H1 (cell line): ENCODE measurements around the gene ORMDL3. TPM values are rescaled to one million over a fixed set of nuclear protein-coding genes. Genes with fewer than 3 reads are reported as not detected.
A peak's percentile ranks its signal among the peaks of the same experiment; 100 is the strongest.

ENCODE experiments used
- CTCF ChIA-PET: fragments of 300-600 bp; sonication (Branson Sonifier 250); formaldehyde crosslinking; loops from one replicate; lab custom pipeline; 2021; ENCODE audit not compliant: partially characterized antibody; lab: Charles Lee
- POLR2A ChIA-PET: fragments of 300-600 bp; sonication (Branson Sonifier 250); formaldehyde crosslinking; loops from one replicate; lab custom pipeline; 2021; ENCODE audit warnings: inconsistent platforms; ENCODE audit not compliant: partially characterized antibody; lab: Charles Lee
- DNase-seq, 2 experiments: peaks; one replicate each; pipeline versions ENCODE4 v3.0.0 to v3.0.0-alpha.2; 2010 to 2022; ENCODE audit warnings: low spot score in 2 of 2, low read depth in 1 of 2, mixed read lengths in 1 of 2
- FAIRE-seq: peaks from 2 replicates; lab custom pipeline; 2011; peaks lifted over from hg19 to GRCh38; lab: Jason Lieb, UNC
- H2AFZ ChIP-seq: 2 replicates; pipeline ENCODE4 v1.8.1; 2012; ENCODE audit warnings: low read length, inconsistent platforms
- H2AK5ac ChIP-seq: 2 replicates; pipeline ENCODE4 v1.6.1; 2013; ENCODE audit warnings: low read depth, low read length
- H2BK120ac ChIP-seq: replicated peaks from 2 replicates; pipeline ENCODE3; 2013; ENCODE audit warnings: low read depth, low read length, inconsistent platforms
- H2BK12ac ChIP-seq: 2 replicates; pipeline ENCODE4 v1.6.1; 2013; ENCODE audit warnings: low read depth, low read length
- H2BK15ac ChIP-seq: 2 replicates; pipeline ENCODE4 v1.6.1; 2013; ENCODE audit warnings: low read length
- H2BK20ac ChIP-seq: 2 replicates; pipeline ENCODE4 v1.6.1; 2013; ENCODE audit warnings: low read length
- H2BK5ac ChIP-seq: 2 replicates; pipeline ENCODE4 v1.6.1; 2013; ENCODE audit warnings: low read depth, low read length
- H3K14ac ChIP-seq: 2 replicates; pipeline ENCODE4 v1.6.1; 2013; ENCODE audit warnings: inconsistent platforms; ENCODE audit not compliant: insufficient read length
- H3K18ac ChIP-seq: 2 replicates; pipeline ENCODE4 v1.6.1; 2013; ENCODE audit warnings: low read length; ENCODE audit errors: extremely low read depth
- H3K23ac ChIP-seq: 2 replicates; pipeline ENCODE4 v1.6.1; 2013; ENCODE audit warnings: inconsistent platforms; ENCODE audit not compliant: insufficient read length
- H3K23me2 ChIP-seq: 2 replicates; pipeline ENCODE4 v1.6.1; 2013; ENCODE audit warnings: low read depth, low read length
- H3K27ac ChIP-seq: 2 replicates; pipeline ENCODE4 v1.6.1; 2011; ENCODE audit warnings: low read depth, low read length, inconsistent platforms
- H3K27me3 ChIP-seq, 4 experiments: replicated peaks in 1 of 4; 1 replicate in 1 of 4; 2 replicates in 3 of 4; pipeline versions ENCODE4 v1.6.1 to v1.8.1; 2011 to 2013; ENCODE audit warnings: low read length in 3 of 4, mild to moderate bottlenecking in 3 of 4, inconsistent platforms in 2 of 4, mixed read lengths in 2 of 4, moderate library complexity in 1 of 4; ENCODE audit not compliant: control insufficient read depth in 3 of 4, insufficient read depth in 3 of 4; ENCODE audit errors: extremely low read depth in 1 of 4
- H3K36me3 ChIP-seq, 4 experiments: 2 replicates each; pipeline versions ENCODE4 v1.6.1 to v1.8.1; 2011 to 2013; ENCODE audit warnings: mild to moderate bottlenecking in 4 of 4, low read length in 3 of 4, moderate library complexity in 2 of 4, control low read depth in 1 of 4, inconsistent platforms in 1 of 4; ENCODE audit not compliant: insufficient read depth in 4 of 4, control insufficient read depth in 2 of 4
- H3K4ac ChIP-seq: replicated peaks from 2 replicates; pipeline ENCODE3; 2013; ENCODE audit warnings: low read length, low read depth, mixed read lengths, inconsistent platforms; ENCODE audit not compliant: insufficient read length
- H3K4me1 ChIP-seq, 4 experiments: replicated peaks in 1 of 4; 1 replicate in 1 of 4; 2 replicates in 3 of 4; pipeline versions ENCODE4 v1.6.1 to v1.8.1; 2011 to 2013; ENCODE audit warnings: low read length in 3 of 4, inconsistent platforms in 2 of 4, mixed read lengths in 1 of 4; ENCODE audit not compliant: insufficient read depth in 4 of 4, control insufficient read depth in 3 of 4
- H3K4me2 ChIP-seq, 2 experiments: 2 replicates each; pipeline versions ENCODE4 v1.6.1 to v1.8.1; 2011 to 2013; ENCODE audit warnings: low read depth in 2 of 2, low read length in 2 of 2, control low read depth in 1 of 2, inconsistent platforms in 1 of 2, mild to moderate bottlenecking in 1 of 2; ENCODE audit not compliant: insufficient read depth in 1 of 2
- H3K4me3 ChIP-seq, 4 experiments: fragments of 200-600, 300-600 bp in 1 of 4; sonication (generic), shearing (Covaris generic), sonication (Bioruptor Twin) in 1 of 4; 2 replicates each; pipeline versions ENCODE4 v1.5.1 to v1.8.1; 2011 to 2016; ENCODE audit warnings: low read length in 4 of 4, low read depth in 3 of 4, control low read depth in 2 of 4, inconsistent platforms in 2 of 4, mild to moderate bottlenecking in 2 of 4, mixed read lengths in 1 of 4, moderate library complexity in 1 of 4; ENCODE audit not compliant: insufficient read depth in 2 of 4; ENCODE audit errors: extremely low read depth in 1 of 4
- H3K56ac ChIP-seq: replicated peaks from 2 replicates; pipeline ENCODE3; 2013; ENCODE audit warnings: low read depth, mild to moderate bottlenecking, mixed read lengths, low read length, inconsistent platforms; ENCODE audit not compliant: insufficient read length
- H3K79me1 ChIP-seq: 2 replicates; pipeline ENCODE4 v1.6.1; 2013; ENCODE audit warnings: low read depth, low read length, control low read depth
- H3K79me2 ChIP-seq, 2 experiments: 2 replicates each; pipeline versions ENCODE4 v1.6.1 to v1.8.1; 2012 to 2013; ENCODE audit warnings: low read length in 2 of 2, mild to moderate bottlenecking in 2 of 2, inconsistent platforms in 1 of 2; ENCODE audit not compliant: insufficient read depth in 2 of 2, control insufficient read depth in 1 of 2
- H3K9ac ChIP-seq, 4 experiments: replicated peaks in 1 of 4; 1 replicate in 1 of 4; 2 replicates in 3 of 4; pipeline versions ENCODE4 v1.6.1 to v1.8.1; 2011 to 2013; ENCODE audit warnings: low read depth in 3 of 4, low read length in 3 of 4, control low read depth in 2 of 4, mild to moderate bottlenecking in 2 of 4, moderate library complexity in 2 of 4, inconsistent platforms in 1 of 4; ENCODE audit errors: extremely low read depth in 1 of 4
- H3K9me3 ChIP-seq, 2 experiments: 2 replicates each; pipeline versions ENCODE4 v1.6.1 to v1.8.1; 2012 to 2013; ENCODE audit warnings: mild to moderate bottlenecking in 2 of 2, moderate library complexity in 2 of 2, control low read depth in 1 of 2, inconsistent platforms in 1 of 2, low read depth in 1 of 2, low read length in 1 of 2, mixed read lengths in 1 of 2; ENCODE audit not compliant: insufficient read depth in 2 of 2
- H4K20me1 ChIP-seq, 2 experiments: replicated peaks in 1 of 2; 2 replicates each; pipeline versions ENCODE3 to v1.8.1; 2011 to 2013; ENCODE audit warnings: inconsistent platforms in 2 of 2, low read length in 2 of 2, mild to moderate bottlenecking in 1 of 2; ENCODE audit not compliant: insufficient read depth in 2 of 2, control insufficient read depth in 1 of 2
- H4K5ac ChIP-seq: 2 replicates; pipeline ENCODE4 v1.6.1; 2013; ENCODE audit warnings: low read length, low read depth, mixed read lengths, inconsistent platforms; ENCODE audit not compliant: insufficient read length
- H4K8ac ChIP-seq: 2 replicates; pipeline ENCODE4 v1.8.0; 2013; ENCODE audit warnings: mild to moderate bottlenecking, moderate library complexity, low read length, inconsistent platforms; ENCODE audit not compliant: insufficient read depth; ENCODE audit errors: extremely low read depth
- H4K91ac ChIP-seq: replicated peaks from 2 replicates; pipeline ENCODE3; 2013; ENCODE audit warnings: low read length, mixed read lengths, inconsistent platforms; ENCODE audit not compliant: insufficient read length
- HDAC2 ChIP-seq, 2 experiments: fragments of 300-600 bp in 1 of 2; sonication (generic) in 1 of 2; IDR thresholded peaks; 2 replicates each; pipeline ENCODE4 v1.6.1; 2011 to 2012; ENCODE audit warnings: low read depth in 2 of 2, low read length in 2 of 2, mild to moderate bottlenecking in 2 of 2, moderate library complexity in 2 of 2, borderline replicate concordance in 1 of 2, inconsistent platforms in 1 of 2
- MAFK ChIP-seq: IDR thresholded peaks from 2 replicates; pipeline ENCODE4 v1.6.1; 2012; ENCODE audit warnings: low read depth, mild to moderate bottlenecking, improper control_type of control experiment, low read length
- POLR2A ChIP-seq, 2 experiments: IDR thresholded peaks; 1 replicate in 1 of 2; 2 replicates in 1 of 2; pipeline ENCODE4 v1.6.1; 2011; ENCODE audit warnings: low read depth in 2 of 2, low read length in 2 of 2, mild to moderate bottlenecking in 2 of 2; ENCODE audit errors: control extremely low read depth in 1 of 2
- RAD21 ChIP-seq, 2 experiments: IDR thresholded peaks in 1 of 2; conservative IDR thresholded peaks in 1 of 2; 2 replicates each; pipeline ENCODE4 v1.6.1; 2011; ENCODE audit warnings: low read depth in 2 of 2, low read length in 2 of 2, improper control_type of control experiment in 1 of 2, inconsistent platforms in 1 of 2, mild to moderate bottlenecking in 1 of 2, moderate library complexity in 1 of 2
- RXRA ChIP-seq: IDR thresholded peaks from 2 replicates; pipeline ENCODE4 v1.6.1; 2011; ENCODE audit warnings: low read depth, mild to moderate bottlenecking, low read length, moderate library complexity; ENCODE audit not compliant: insufficient read depth
- SIN3A ChIP-seq, 2 experiments: IDR thresholded peaks in 1 of 2; conservative IDR thresholded peaks in 1 of 2; 2 replicates each; pipeline ENCODE4 v1.6.1; 2011 to 2012; ENCODE audit warnings: low read length in 2 of 2, improper control_type of control experiment in 1 of 2, low read depth in 1 of 2, mild to moderate bottlenecking in 1 of 2
- SP1 ChIP-seq: IDR thresholded peaks from 2 replicates; pipeline ENCODE4 v1.6.1; 2011; ENCODE audit warnings: low read depth, low read length
- SRF ChIP-seq: IDR thresholded peaks from 2 replicates; pipeline ENCODE4 v1.6.1; 2011; ENCODE audit warnings: mild to moderate bottlenecking, low read depth, low read length, moderate library complexity
- TBP ChIP-seq: IDR thresholded peaks from 2 replicates; pipeline ENCODE4 v1.6.1; 2011; ENCODE audit warnings: low read depth, low read length, improper control_type of control experiment
- WGBS, 2 experiments: shearing (Covaris generic) in 1 of 2; methylation state at CpG; one replicate each; pipeline versions ENCODE4 v1.1.6 to v1.1.7; 2013 to 2015; ENCODE audit warnings: low lambda C conversion rate in 2 of 2, mixed read lengths in 2 of 2, inconsistent platforms in 1 of 2, low coverage in 1 of 2, missing lambda C conversion rate in 1 of 2; ENCODE audit not compliant: insufficient replicate concordance in 2 of 2, insufficient coverage in 1 of 2, insufficient read length in 1 of 2; ENCODE audit errors: extremely low coverage in 1 of 2, missing lambda C conversion rate in 1 of 2; 5-methylcytosine and 5-hydroxymethylcytosine counted together
- polyA plus RNA-seq, 7 experiments: library from polyadenylated mRNA; depleted of rRNA in 3 of 7; stranded (reverse) in 5 of 7; unstranded in 2 of 7; fragments of >200 nt in 5 of 7; fragments of 200-250 nt in 2 of 7; gene quantifications; 1 replicate in 5 of 7; 2 replicates in 1 of 7; 4 replicates in 1 of 7; pipeline versions ENCODE4 v1.2.1 to v1.2.3, GENCODE V29; 2011 to 2013; ENCODE audit warnings: missing spikeins in 2 of 7, mixed read lengths in 2 of 7
- total RNA-seq: library from RNA; stranded (reverse); fragmentation: NEBNext Ultra II Directional; extraction: Animal tissue kit (Norgen Biotek cat#: 25700); gene quantifications from 2 replicates; pipeline ENCODE4 v1.2.1, GENCODE V29; 2021

Gene ORMDL3
- total and polyA plus RNA-seq, 2 of the 8 experiments (the other 6 are each of a cell fraction or from before 2014, with no cell fraction given): 50.4 to 108 TPM

- H3K4me1 ChIP-seq: peaks cover 9 to 26% (median 14%) of the 10 kb centered on the region in 4 experiments
- peaks cover 0 to 30% of the 10 kb centered on the region in 2 experiments; a peak in 2 of 4 replicates for H3K79me2 ChIP-seq
- H3K9me3 ChIP-seq: no peaks in the 10 kb centered on the region
- peak overlapping the region; percentile 7 for H4K91ac ChIP-seq
- ChIA-PET CTCF (interaction anchor here (1.3 to 1.5 kb wide), 2 partner anchors 9 to 13 kb away, joined by 5 to 6 read pairs; no protein-coding TSS in a partner anchor), POLR2A (interaction anchor here (0.9 to 2.8 kb wide), 10 partner anchors 9 to 347 kb away, joined by 3 to 10 read pairs (median 4); partner anchors contain the start of gene PSMD3)
- H3K27me3 ChIP-seq: no peaks in the 10 kb centered on the region
- H3K56ac ChIP-seq: no peak overlapping the region
- no peak overlapping the region for H3K14ac ChIP-seq
- peak overlapping the region; percentile 72; the same call in 1 of the 2 replicates for H4K8ac ChIP-seq
- H3K79me1 ChIP-seq: peaks cover 13% of the 10 kb centered on the region
- peak overlapping the region; percentile 62 for H2BK5ac ChIP-seq
- no peak overlapping the region for H4K5ac ChIP-seq
- no peak overlapping the region for H2BK120ac ChIP-seq
- no peak overlapping the region for H3K23ac ChIP-seq
- peaks cover 11 to 19% (median 17%) of the 10 kb centered on the region in 4 experiments; a peak in 7 of 8 replicates for H3K36me3 ChIP-seq
- no peak overlapping the region for H2AK5ac ChIP-seq
- no peak overlapping the region for H3K4ac ChIP-seq
- peak overlapping the region; percentile 75 to 94 (median 86) for H3K4me3 ChIP-seq
- H3K27ac ChIP-seq: peak overlapping the region; percentile 57; the same call in 1 of the 2 replicates
- WGBS, 2 experiments: 10% methylated on average over 14 of the region's 15 CpGs; no CpG with 5 or more reads in 1 of the 2 experiments
- peaks cover 8% of the 10 kb centered on the region; the same call in 1 of the 2 replicates for H3K23me2 ChIP-seq
- peak overlapping the region; percentile 63 to 79 (median 74) for H3K9ac ChIP-seq
- peak overlapping the region; percentile 82 to 89 for H3K4me2 ChIP-seq
- peaks cover 18 to 19% of the 10 kb centered on the region in 2 experiments for H4K20me1 ChIP-seq
- no peak overlapping the region for H2BK20ac ChIP-seq
- DNase-seq (no peak), FAIRE-seq (no peak)
- H2BK15ac ChIP-seq: no peak overlapping the region
- no peak overlapping the region for H2BK12ac ChIP-seq
- peak overlapping the region; percentile 19; the same call in 1 of the 2 replicates for H3K18ac ChIP-seq
- H2AFZ ChIP-seq: no peak overlapping the region
- TF ChIP-seq SRF (no peak), SIN3A (conservative IDR thresholded peaks at IDR 0.05 in 1 of 2, IDR thresholded peaks at IDR 0.05 in 1 of 2; ENCODE audit: low read depth in 1 of 2, low read length in 2 of 2) (peak in 1 of 2 experiments; percentile 69; a peak in 2 of 4 replicates), TBP (0 out of 2 replicates have a peak, but pooled peaks have one; percentile 27), MAFK (no peak), RAD21 (IDR thresholded peaks at IDR 0.05 in 1 of 2, conservative IDR thresholded peaks at IDR 0.05 in 1 of 2; ENCODE audit: low read depth in 2 of 2, low read length in 2 of 2) (no peak), HDAC2 (IDR thresholded peaks at IDR 0.05; ENCODE audit: borderline replicate concordance in 1 of 2, low read depth in 2 of 2, low read length in 2 of 2) (peak in 1 of 2 experiments; percentile 32; a peak in 1 of 4 replicates), SP1 (0 out of 2 replicates have a peak, but pooled peaks have one; percentile 9), POLR2A (IDR thresholded peaks at IDR 0.05; ENCODE audit: control extremely low read depth in 1 of 2, low read depth in 2 of 2, low read length in 2 of 2) (peak in 1 of 2 experiments; percentile 50; a peak in 1 of 3 replicates), RXRA (0 out of 2 replicates have a peak, but pooled peaks have one; percentile 60)
These were observed 757 bp downstream of the ORMDL3 start for GRCh38 chr17:39926588-39927100.
